Heart right ventricle (tissue), 16 donors: ENCODE results near the gene GLRX5. TPM values are rescaled to one million over a fixed set of nuclear protein-coding genes. Genes with fewer than 3 reads are reported as not detected.

Experiments used
- ATAC-seq, 8 donors: fragments of 200-7000 bp; cut with Tn5 transposase; one replicate each; pipeline ENCODE4 v1.9.1; 2020; ENCODE audit warnings: mild to moderate bottlenecking in 8 of 8, moderate library complexity in 8 of 8, moderate number of reproducible peaks in 1 of 8
- DNase-seq, 2 donors: peaks; one replicate each; pipeline ENCODE4 v3.0.0-alpha.2; 2020
- H3K27ac ChIP-seq, 10 donors: fragments of 200-600 bp; sonication (generic) in 2 of 10; one replicate each; pipeline versions ENCODE4 v1.5.0 to v1.8.0; 2020 to 2022; ENCODE audit warnings: mild to moderate bottlenecking in 3 of 10
- H3K27me3 ChIP-seq, 7 donors: fragments of 200-600 bp; one replicate each; pipeline ENCODE4 v1.8.0; 2021 to 2022; ENCODE audit warnings: mild to moderate bottlenecking in 2 of 7
- H3K36me3 ChIP-seq, 9 donors: fragments of 200-600 bp; sonication (generic) in 1 of 9; one replicate each; pipeline versions ENCODE4 v1.5.0 to v1.8.0; 2020 to 2022; ENCODE audit warnings: mild to moderate bottlenecking in 2 of 9
- H3K4me1 ChIP-seq, 9 donors: fragments of 200-600 bp; sonication (generic) in 1 of 9; one replicate each; pipeline versions ENCODE4 v1.5.0 to v1.8.0; 2020 to 2022; ENCODE audit warnings: mild to moderate bottlenecking in 4 of 9
- H3K4me3 ChIP-seq, 10 donors: fragments of 200-600 bp; sonication (generic) in 2 of 10; one replicate each; pipeline versions ENCODE4 v1.5.0 to v1.8.0; 2020 to 2022; ENCODE audit warnings: mild to moderate bottlenecking in 7 of 10, moderate library complexity in 2 of 10
- H3K9me3 ChIP-seq, 11 donors: fragments of 200-600 bp in 10 of 11; sonication (generic) in 2 of 11; one replicate each; pipeline versions ENCODE4 v1.5.0 to v1.8.0; 2013 to 2022; ENCODE audit warnings: mild to moderate bottlenecking in 2 of 11, control low read depth in 1 of 11, moderate library complexity in 1 of 11
- CTCF ChIP-seq, 9 donors: fragments of 200-600 bp; sonication (generic) in 2 of 9; IDR thresholded peaks; one replicate each; pipeline versions ENCODE4 v1.5.0 to v1.8.0; 2021 to 2022; ENCODE audit warnings: antibody characterized with exemption in 9 of 9, mild to moderate bottlenecking in 5 of 9, moderate library complexity in 1 of 9
- WGBS, 2 donors: extraction: QIAGEN DNeasy Blood & Tissue Kit; methylation state at CpG; one replicate each; pipeline ENCODE4 v1.1.7; 2013; ENCODE audit warnings: inconsistent platforms in 1 of 2; 5-methylcytosine and 5-hydroxymethylcytosine counted together
- intact Hi-C, 10 donors: fragments of 100-400 bp; cut with DNase I; formaldehyde crosslinking; loops; one replicate each; pipeline versions ENCODE4 v1.11.1 to v1.14.2; 2022
- polyA plus RNA-seq, 2 donors: library from polyadenylated mRNA; stranded (reverse); fragments of 200-250 nt; gene quantifications; one replicate each; pipeline ENCODE4 v1.2.3, GENCODE V29; 2013
- total RNA-seq, 10 donors: library from RNA; stranded (reverse); fragmentation: NEBNext Ultra II Directional in 3 of 10; extraction: Animal tissue kit (Norgen Biotek cat#: 25700) in 3 of 10; gene quantifications; one replicate each; pipeline versions ENCODE4 v1.2.1 to v1.2.4, GENCODE V29; 2021 to 2023
- donor health status: Arrhythmogenic right ventricular cardiomyopathy.
- donor health status: ischemic (EF 13 %, LVEDD 7.1; RV severe dilation, severe dysfunction).
- donor health status: healthy with polysubstance abuse.
- donor health status: DM: no; HTN: yes; CAD: no.
- donor health status: DM: no; HTN: no; CAD: no.
- donor health status: ischemic (EF 25% LVEDD 6.9; RV normal size, moderate dysfunction).
- donor health status: ischemic (EF 25% LVEDD 5.7; RV mildly dilated, moderate dysfunction).
- donor health status: healthy.
- donor health status: DM: yes; HTN: yes; CAD: no.
- donor health status: Ischemic cardiomyopathy.
- donor health status: ischemic (EF 35%, LVEDD 5.7; RV mildly dilated, moderate dysfunction).
- donor health status: nonischemic (EF 11% LVEDD 7.7; RV severe dilation, severe dysfunction).
- donor health status: DM: yes; HTN: yes; CAD: no.
- donor health status: PGD.
- donor health status: ischemic (EF 29% LVEDD 5.4; RV normal size, mild dysfunction).
- donor health status: nonischemic (EF 23%, LVEDD 6.1; RV moderate dilation, normal function).

Gene GLRX5
- total and polyA plus RNA-seq, 12 donors: 49.8 to 121 (median 86.8) TPM

- Histone ChIP-seq H3K4me1 (peaks cover 13 to 76% (median 58%) of the 10 kb centered on the region in 9 donors), H3K9me3 (peaks cover 0 to 6% (median 0%) of the 10 kb centered on the region in 11 donors), H3K36me3 (peaks cover 0 to 8% (median 0%) of the 10 kb centered on the region in 9 donors), H3K27ac (peak overlapping the region in 8 of 10 donors; percentile 2 to 82 (median 48)), H3K4me3 (no peak overlapping the region), H3K27me3 (no peaks in the 10 kb centered on the region)
- WGBS, 2 donors: 61 to 66% methylated on average over 4 of the region's 4 CpGs
- no peak for TF ChIP-seq CTCF (IDR thresholded peaks at IDR 0.05)
- intact Hi-C loops: no loop called here
- no peak for DNase-seq
- ATAC-seq: peak; percentile 47 to 72 (median 59)
Measured at GRCh38 chr14:95496690-95497259, 38.1 kb upstream of the GLRX5 start.

GRCh38 chr14:95497561-95498011 lies 37.3 kb upstream of the GLRX5 start:
- no peaks in the 10 kb centered on the region for H3K9me3 ChIP-seq
- peaks cover 0 to 8% (median 0%) of the 10 kb centered on the region in 9 donors for H3K36me3 ChIP-seq
- DNase-seq: no peak
- intact Hi-C loops: no loop called here
- no peaks in the 10 kb centered on the region for H3K27me3 ChIP-seq
- peak overlapping the region in 6 of 10 donors; percentile 8 to 76 (median 48) for H3K27ac ChIP-seq
- TF ChIP-seq CTCF (IDR thresholded peaks at IDR 0.05): no peak
- 60 to 68% methylated on average over 9 of the region's 9 CpGs for WGBS, 2 donors
- peak in 3 of 8 donors; percentile 11 to 34 (median 28) for ATAC-seq
- H3K4me3 ChIP-seq: no peak overlapping the region
- H3K4me1 ChIP-seq: peaks cover 13 to 83% (median 62%) of the 10 kb centered on the region in 9 donors

- H3K27me3 ChIP-seq: no peaks in the 10 kb centered on the region
- H3K27ac ChIP-seq: peak overlapping the region in 4 of 10 donors; percentile 23 to 76 (median 58)
- H3K9me3 ChIP-seq: no peaks in the 10 kb centered on the region
- no peak for DNase-seq
- 63 to 71% methylated on average over 9 of the region's 9 CpGs for WGBS, 2 donors
- ATAC-seq: peak in 4 of 8 donors; percentile 24 to 51 (median 38)
- no peak for TF ChIP-seq CTCF (IDR thresholded peaks at IDR 0.05)
- peaks cover 0 to 8% (median 0%) of the 10 kb centered on the region in 9 donors for H3K36me3 ChIP-seq
- intact Hi-C loops: no loop called here
- H3K4me1 ChIP-seq: peaks cover 13 to 94% (median 62%) of the 10 kb centered on the region in 9 donors
- H3K4me3 ChIP-seq: no peak overlapping the region
Measured at GRCh38 chr14:95498622-95499353, 36.1 kb upstream of the GLRX5 start.

GRCh38 chr14:95499354-95499750 lies 35.5 kb upstream of the GLRX5 start:
- Histone ChIP-seq H3K9me3 (no peaks in the 10 kb centered on the region), H3K4me3 (no peak overlapping the region), H3K27me3 (no peaks in the 10 kb centered on the region), H3K27ac (peak overlapping the region in 6 of 10 donors; percentile 23 to 76 (median 57)), H3K36me3 (peaks cover 0 to 8% (median 0%) of the 10 kb centered on the region in 9 donors), H3K4me1 (peaks cover 13 to 96% (median 66%) of the 10 kb centered on the region in 9 donors)
- no peak for TF ChIP-seq CTCF (IDR thresholded peaks at IDR 0.05)
- WGBS, 2 donors: 39 to 41% methylated on average over 1 of the region's 1 CpG
- DNase-seq: no peak
- intact Hi-C loops: no loop called here
- ATAC-seq: no peak
